Body of pancreas (tissue), 4 donors: ENCODE data around the gene TPK1. TPM values are rescaled to one million over a fixed set of nuclear protein-coding genes. Genes with fewer than 3 reads are reported as not detected.

ENCODE experiments used
- ATAC-seq: fragments of 150-250 bp; one replicate; pipeline ENCODE4 v1.9.1; 2016
- DNase-seq, 4 donors: peaks; one replicate each; pipeline ENCODE4 v3.0.0-alpha.2; 2019
- H3K27ac ChIP-seq, 4 donors: fragments of 200-600 bp; sonication (generic); 1 replicate in 3 of 4; 2 replicates in 1 of 4; pipeline versions ENCODE4 v1.5.1 to v1.6.1; 2016 to 2019; ENCODE audit warnings: mild to moderate bottlenecking in 1 of 4, mixed read lengths in 1 of 4, moderate library complexity in 1 of 4
- H3K27me3 ChIP-seq, 2 donors: fragments of 200-600 bp; sonication (generic); one replicate each; pipeline ENCODE4 v1.6.0; 2016; ENCODE audit warnings: mild to moderate bottlenecking in 1 of 2
- H3K36me3 ChIP-seq, 2 donors: fragments of 200-600 bp; sonication (generic); replicated peaks in 1 of 2; 2 replicates each; pipeline ENCODE4 v1.5.1; 2016; ENCODE audit warnings: low read depth in 2 of 2; ENCODE audit not compliant: insufficient read depth in 1 of 2
- H3K4me1 ChIP-seq: fragments of 200-600 bp; sonication (generic); one replicate; pipeline ENCODE4 v1.6.0; 2016
- H3K4me3 ChIP-seq, 2 donors: fragments of 200-600 bp; sonication (generic); 1 replicate in 1 of 2; 2 replicates in 1 of 2; pipeline ENCODE4 v1.5.1; 2016 to 2019
- H3K9me3 ChIP-seq, 3 donors: fragments of 200-600 bp; sonication (generic); 1 replicate in 2 of 3; 2 replicates in 1 of 3; pipeline ENCODE4 v1.5.1; 2016
- POLR2A ChIP-seq, 3 donors: fragments of 450-650 bp; IDR thresholded peaks; one replicate each; pipeline ENCODE4 v1.6.1; 2016; ENCODE audit warnings: antibody characterized with exemption in 3 of 3, mild to moderate bottlenecking in 2 of 3
- WGBS, 2 donors: methylation state at CpG; one replicate each; pipeline ENCODE4 v1.1.5; 2017; 5-methylcytosine and 5-hydroxymethylcytosine counted together
- intact Hi-C: fragments of 100-400 bp; cut with DNase I; formaldehyde crosslinking; loops from one replicate; pipeline ENCODE4 v1.15.1; 2023
- small RNA-seq: library from RNA; depleted of rRNA; stranded (forward); fragments of <200 nt; gene quantifications from one replicate; pipeline ENCODE3, GENCODE V24; 2016
- total RNA-seq, 2 donors: library from RNA; depleted of rRNA; stranded (reverse); fragments of >200 nt; gene quantifications; one replicate each; pipeline ENCODE4 v1.1.0, GENCODE V29; 2016
- TF ChIP-seq, protein P1 (sequence below), 7 experiments: fragments of 450-650 bp in 4 of 7; fragments of 200-600 bp in 3 of 7; sonication (generic) in 3 of 7; IDR thresholded peaks; one replicate each; pipeline ENCODE4 v1.5.1; 2016 to 2019; ENCODE audit warnings: antibody characterized with exemption in 7 of 7

Gene TPK1
- total RNA-seq, 2 donors from 2014 or later, result 0.66 to 1.3 TPM

DNA sequence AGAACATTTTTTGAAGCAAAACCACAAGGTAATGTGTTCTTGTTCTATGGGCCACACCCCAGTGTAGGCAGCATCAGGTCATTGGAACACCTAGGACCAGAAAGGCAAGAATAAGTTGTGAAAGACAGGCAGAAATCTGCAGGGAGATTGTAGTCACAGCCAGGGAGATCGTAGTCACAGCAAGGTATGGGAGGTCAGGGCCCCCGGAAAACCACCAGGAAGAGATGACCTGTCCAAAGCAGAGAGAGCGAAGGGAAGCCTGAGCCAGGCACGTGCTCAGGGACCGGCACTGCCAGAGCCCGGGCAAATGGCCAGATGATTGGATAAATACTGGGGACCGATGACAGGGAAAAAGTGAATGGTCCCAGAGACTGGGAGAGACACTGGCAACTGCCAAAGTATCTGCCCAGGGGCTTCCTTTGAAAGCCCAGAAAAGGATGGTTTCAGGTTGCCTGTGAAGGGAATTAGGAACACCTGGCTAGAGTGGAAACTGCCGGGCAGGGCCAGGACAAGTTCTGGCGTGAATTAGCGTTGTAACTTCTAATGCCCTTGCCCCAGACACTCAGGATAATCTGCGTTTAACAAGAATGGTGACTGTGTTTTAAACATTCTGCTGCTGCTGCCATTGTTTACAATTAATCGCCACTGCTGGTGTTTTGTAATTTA is 428.5 kb downstream of the TPK1 start:
- intact Hi-C loops, result no loop called here
- no peak overlapping the region for H3K27ac ChIP-seq
- peak in 2 of 4 donors; percentile 6 to 42 for DNase-seq

GRCh38 chr7:144404946-144405345 is 430.9 kb downstream of the TPK1 start:
- Histone ChIP-seq H3K9me3 (no peaks in the 10 kb centered on the region), H3K4me1 (no peaks in the 10 kb centered on the region), H3K27me3 (no peaks in the 10 kb centered on the region), H3K27ac (no peak overlapping the region), H3K4me3 (no peak overlapping the region), H3K36me3 (no peaks in the 10 kb centered on the region)
- DNase-seq (no peak), ATAC-seq (no peak)
- TF ChIP-seq, protein P1, sequence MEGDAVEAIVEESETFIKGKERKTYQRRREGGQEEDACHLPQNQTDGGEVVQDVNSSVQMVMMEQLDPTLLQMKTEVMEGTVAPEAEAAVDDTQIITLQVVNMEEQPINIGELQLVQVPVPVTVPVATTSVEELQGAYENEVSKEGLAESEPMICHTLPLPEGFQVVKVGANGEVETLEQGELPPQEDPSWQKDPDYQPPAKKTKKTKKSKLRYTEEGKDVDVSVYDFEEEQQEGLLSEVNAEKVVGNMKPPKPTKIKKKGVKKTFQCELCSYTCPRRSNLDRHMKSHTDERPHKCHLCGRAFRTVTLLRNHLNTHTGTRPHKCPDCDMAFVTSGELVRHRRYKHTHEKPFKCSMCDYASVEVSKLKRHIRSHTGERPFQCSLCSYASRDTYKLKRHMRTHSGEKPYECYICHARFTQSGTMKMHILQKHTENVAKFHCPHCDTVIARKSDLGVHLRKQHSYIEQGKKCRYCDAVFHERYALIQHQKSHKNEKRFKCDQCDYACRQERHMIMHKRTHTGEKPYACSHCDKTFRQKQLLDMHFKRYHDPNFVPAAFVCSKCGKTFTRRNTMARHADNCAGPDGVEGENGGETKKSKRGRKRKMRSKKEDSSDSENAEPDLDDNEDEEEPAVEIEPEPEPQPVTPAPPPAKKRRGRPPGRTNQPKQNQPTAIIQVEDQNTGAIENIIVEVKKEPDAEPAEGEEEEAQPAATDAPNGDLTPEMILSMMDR (IDR thresholded peaks at IDR 0.05), result no peak
- no peak for TF ChIP-seq POLR2A (IDR thresholded peaks at IDR 0.05)
- intact Hi-C loops, result no loop called here
- 71 to 78% methylated on average over 4 of the region's 4 CpGs for WGBS, 2 donors

More for the DNA sequence above, 428.5 kb downstream of the TPK1 start:
- no peaks in the 10 kb centered on the region for H3K4me1 ChIP-seq
- TF ChIP-seq POLR2A (IDR thresholded peaks at IDR 0.05), result no peak
- TF ChIP-seq, protein P1 (IDR thresholded peaks at IDR 0.05), result no peak
- H3K4me3 ChIP-seq, result no peak overlapping the region
- H3K36me3 ChIP-seq, result no peaks in the 10 kb centered on the region
- ATAC-seq, result no peak
- no peaks in the 10 kb centered on the region for H3K27me3 ChIP-seq
- H3K9me3 ChIP-seq, result no peaks in the 10 kb centered on the region
- 37 to 53% methylated on average over 12 of the region's 12 CpGs for WGBS, 2 donors

GRCh38 chr7:144403649-144404061 is 432.2 kb downstream of the TPK1 start, which contains the start of gene NOBOX:
NOBOX (minus strand) TSS chr7:144403693.
- H3K4me3 ChIP-seq, result no peak within 1 kb of the TSS
- no peaks in the 10 kb centered on the region for H3K27me3 ChIP-seq
- 87 to 95% methylated on average over 3 to 8 of the region's 39 CpGs for WGBS, 2 donors
- H3K27ac ChIP-seq, result no peak within 1 kb of the TSS
- H3K9me3 ChIP-seq, result no peaks in the 10 kb centered on the region
- no peaks in the 10 kb centered on the region for H3K4me1 ChIP-seq
- ATAC-seq (no peak), DNase-seq (no peak)
- TF ChIP-seq, protein P1 (IDR thresholded peaks at IDR 0.05), result no peak
- TF ChIP-seq POLR2A (IDR thresholded peaks at IDR 0.05), result no peak
- no peaks in the 10 kb centered on the region for H3K36me3 ChIP-seq
- intact Hi-C loops, result no loop called here

DNA sequence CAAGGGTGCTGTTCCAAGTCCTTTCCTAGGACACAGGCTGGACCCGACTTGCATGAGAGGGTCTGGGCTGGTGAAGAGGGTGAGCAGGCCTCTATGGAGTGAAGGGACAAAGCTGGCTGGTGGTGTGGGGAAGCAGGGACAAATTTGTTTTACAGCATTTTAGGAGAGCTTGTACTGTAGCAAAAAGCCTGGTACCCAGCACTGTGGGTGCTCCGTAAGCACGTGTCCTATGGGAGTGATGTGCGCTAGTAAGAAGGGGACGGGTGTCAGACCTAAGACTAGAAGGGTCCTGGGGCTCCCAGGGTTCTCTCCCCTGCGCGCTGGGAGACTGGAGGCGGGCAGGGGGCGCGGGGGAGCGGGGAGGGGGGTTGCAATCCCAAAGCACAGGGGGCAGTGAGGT is 432.8 kb downstream of the TPK1 start:
- Histone ChIP-seq H3K27me3 (no peaks in the 10 kb centered on the region), H3K4me3 (no peak overlapping the region), H3K9me3 (no peaks in the 10 kb centered on the region), H3K4me1 (no peaks in the 10 kb centered on the region), H3K36me3 (no peaks in the 10 kb centered on the region), H3K27ac (no peak overlapping the region)
- no peak for DNase-seq
- WGBS, 2 donors, result 90 to 91% methylated on average over 8 to 11 of the region's 11 CpGs
- ATAC-seq, result no peak
- TF ChIP-seq, protein P1 (IDR thresholded peaks at IDR 0.05), result no peak
- TF ChIP-seq POLR2A (IDR thresholded peaks at IDR 0.05), result no peak
- intact Hi-C loops, result no loop called here

Small RNA genes within 50 kb of the gene (small RNA-seq; reads per million reads assigned to genes)
- not detected for gene RNU6ATAC40P
